TTC549 (cell line): ENCODE data around the gene ARID5B.

ENCODE experiments used
- FAIRE-seq: peaks from 2 replicates; lab custom pipeline; 2012; peaks lifted over from hg19 to GRCh38; lab: Jason Lieb, UNC

ARID5B gene

DNA sequence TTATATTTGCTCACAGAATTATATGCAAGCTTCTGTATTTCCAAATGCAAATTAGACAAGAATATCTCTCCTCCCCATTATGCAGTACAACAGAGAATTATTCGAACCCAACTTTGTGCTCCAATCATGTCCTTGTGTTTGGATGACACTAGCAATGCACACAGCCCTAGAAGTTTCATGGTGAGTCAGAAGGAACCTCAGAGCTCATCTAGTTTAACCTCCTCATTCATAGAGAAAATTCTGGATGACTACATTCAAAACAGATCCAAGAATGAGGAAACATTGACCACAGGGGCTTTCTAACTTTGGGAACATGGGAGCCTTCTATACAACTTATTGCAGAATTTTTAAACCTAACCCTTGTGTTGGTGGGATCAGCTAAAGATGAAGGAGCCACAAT lies 12.8 kb upstream of the ARID5B start:
- no peak for FAIRE-seq

DNA sequence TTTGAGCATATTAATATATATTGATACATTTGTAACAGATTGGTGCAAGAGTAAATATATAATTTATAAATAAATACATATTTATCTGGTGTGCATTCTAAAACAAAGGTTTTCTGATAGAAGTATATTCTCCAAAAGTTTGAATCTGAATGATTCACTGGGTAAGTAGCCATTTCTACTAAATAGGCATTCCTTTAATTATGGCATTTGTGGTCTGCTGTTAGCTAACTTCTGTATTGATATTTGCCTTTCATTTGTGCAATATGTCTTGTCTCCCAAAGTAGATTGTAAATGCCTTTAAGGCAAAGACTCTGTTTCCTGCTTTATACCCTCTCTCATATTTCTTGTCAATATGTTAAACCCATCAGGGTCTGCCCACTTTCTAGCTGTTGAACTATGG lies 11.1 kb upstream of the ARID5B start:
- no peak for FAIRE-seq

DNA sequence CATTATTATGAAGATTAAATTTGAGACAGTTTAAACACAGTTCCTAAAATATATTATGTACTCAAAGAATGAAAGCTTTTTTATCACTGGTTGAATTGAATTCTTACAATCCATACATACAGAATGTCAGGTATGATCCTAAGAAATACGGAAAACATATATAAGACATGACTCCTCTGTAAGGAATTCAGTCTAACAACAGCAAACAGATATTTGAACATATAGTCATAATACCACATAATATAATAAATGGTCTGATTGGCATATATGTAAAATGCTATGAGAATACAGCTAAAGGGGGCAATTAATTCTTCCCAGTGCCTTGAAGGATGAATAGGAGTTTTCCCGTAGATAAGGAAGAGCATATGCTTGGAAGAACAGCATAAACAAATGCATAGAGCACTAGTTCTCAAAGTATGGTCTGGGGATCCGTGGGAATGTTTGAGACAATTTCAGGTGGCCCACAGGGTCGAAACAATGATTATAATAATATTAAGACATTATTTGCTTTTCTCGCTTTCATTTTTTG lies 10.6 kb upstream of the ARID5B start:
- FAIRE-seq = no peak

DNA sequence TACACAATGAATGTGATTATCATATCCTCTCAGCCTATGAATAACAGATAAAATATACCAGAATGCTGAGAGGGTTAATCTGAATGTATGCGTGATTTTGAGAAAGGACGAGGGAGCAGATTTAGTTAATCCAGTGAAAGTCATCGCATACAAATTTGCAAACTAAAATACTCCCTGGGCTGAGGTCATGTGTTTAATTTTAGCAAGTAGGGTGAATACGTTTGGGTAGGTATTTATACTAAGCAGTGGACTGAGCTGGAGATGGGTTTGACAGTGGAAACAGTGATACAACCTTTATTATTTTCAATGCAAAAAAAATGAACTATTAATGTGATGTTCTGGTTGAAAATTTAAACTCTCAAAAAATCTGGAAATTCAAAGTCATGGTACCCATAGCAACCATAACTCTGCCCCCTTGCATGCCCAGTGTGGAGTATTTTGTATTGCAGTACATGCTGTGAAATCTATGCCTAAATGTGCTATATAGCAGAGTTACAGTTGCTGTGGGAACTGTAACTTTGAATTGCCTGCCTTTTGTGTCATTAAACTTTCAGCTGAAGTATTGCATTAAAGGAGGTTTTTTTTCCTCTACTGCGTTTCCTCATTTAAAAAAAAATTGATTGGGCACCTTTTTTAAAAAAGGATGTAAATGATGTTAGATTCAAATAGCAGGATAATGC lies 9.5 kb upstream of the ARID5B start:
- FAIRE-seq = no peak

DNA sequence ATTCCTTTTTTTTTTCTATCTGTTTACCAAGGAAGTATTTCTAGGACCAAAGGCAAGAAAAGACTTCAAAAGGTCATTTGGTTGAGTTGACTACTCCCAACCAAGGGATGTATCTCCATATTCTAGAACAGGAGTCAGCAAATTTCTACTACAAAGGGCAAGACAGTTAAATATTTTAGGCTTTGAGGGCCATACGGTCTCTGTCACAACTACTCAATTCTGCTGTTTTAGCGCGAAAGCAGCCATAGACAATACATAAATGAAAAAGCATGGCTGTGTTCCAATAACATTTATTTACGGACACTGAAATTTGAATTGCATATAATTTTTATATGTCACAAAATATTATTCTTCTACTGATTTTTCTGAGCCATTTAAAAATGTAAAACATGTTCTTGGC lies 8.5 kb upstream of the ARID5B start:
- FAIRE-seq = no peak

DNA sequence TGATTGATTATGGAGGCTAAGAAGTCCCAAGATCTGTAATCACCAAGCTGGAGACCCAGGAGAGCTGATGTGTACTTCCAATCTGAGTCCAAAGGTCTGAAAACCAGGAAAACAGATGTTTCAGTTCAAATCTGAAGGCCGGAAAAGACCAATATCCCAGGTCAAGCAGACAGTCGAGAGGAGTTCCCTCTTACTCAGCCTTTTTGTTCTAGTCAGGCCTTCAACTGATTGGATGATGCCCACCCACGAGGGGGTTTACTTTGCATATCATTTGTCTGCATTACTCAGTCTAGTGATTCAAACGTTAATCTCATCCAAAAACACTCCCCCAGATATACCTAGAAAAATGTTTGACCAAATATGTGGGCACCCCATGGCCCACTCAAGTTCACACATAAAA lies 7.4 kb upstream of the ARID5B start:
- no peak for FAIRE-seq

DNA sequence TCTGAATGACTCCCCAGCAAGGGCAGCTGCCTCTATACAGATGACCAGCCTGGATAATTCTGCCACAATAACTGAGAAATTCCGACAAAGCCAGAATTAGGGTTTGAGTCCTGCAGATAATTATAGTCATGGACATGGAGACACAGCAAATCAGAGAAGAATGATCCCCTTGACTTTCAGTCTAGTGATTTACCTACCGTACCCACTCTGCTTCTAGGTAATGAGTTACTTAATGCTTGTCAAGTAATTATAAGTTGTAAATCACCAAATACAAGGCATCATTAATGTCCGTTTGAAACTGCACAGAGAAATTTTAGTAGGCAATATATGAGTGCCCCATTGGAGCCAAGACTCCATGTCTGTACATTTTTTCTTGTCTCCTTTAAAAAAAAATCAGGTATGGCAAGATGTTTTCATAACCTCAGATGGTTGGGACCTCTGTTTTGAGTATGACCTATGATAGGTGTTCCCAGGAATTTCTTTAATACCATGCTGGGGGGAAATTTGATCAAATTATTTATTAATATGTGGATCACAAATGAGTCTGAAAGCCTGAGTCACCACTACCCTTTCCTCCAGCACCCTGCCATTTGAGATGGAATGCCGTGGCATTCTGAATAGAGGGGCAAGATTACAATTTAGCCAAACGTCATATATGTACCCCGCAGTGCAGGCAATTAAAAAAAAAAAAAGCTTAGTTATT lies 5.5 kb upstream of the ARID5B start:
- FAIRE-seq = no peak

DNA sequence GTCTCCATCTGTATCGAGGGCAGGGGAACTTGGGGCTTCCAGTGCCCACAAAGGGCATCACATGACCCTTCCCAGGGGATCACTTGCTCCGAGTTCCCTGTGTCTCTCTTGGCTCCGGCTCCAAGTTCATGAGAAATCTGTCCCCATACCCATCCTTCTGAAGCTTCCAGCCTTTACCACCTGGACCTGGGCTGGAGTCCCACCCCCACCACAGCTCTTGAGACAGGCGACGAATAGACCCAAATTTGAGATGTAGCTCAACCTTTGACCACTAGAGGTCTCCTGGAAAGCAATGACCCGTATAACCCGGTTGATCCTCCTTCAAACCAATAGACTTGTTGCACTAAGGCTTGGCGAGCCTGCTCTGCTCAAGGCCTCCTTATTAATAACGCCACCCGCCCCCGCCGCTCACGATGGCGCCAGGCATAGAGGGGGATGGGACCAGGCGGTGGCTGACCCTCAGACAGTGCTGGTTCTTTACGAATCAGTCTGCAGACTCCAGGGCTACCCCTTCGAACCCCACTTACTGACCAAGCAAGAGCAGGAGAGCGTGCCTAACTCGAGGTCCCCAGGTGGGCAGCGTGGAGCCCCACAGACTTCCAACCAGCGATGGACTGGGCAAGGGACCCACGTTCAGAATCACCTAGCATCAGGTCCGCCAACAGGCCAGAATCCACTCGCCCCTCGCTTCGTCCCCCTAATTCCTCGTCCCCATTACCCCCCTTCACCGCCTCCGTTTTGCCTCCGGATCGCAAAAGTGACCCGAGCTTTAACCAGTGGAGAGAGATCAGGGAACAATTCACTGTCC lies 4.4 kb upstream of the ARID5B start:
- no peak for FAIRE-seq

DNA sequence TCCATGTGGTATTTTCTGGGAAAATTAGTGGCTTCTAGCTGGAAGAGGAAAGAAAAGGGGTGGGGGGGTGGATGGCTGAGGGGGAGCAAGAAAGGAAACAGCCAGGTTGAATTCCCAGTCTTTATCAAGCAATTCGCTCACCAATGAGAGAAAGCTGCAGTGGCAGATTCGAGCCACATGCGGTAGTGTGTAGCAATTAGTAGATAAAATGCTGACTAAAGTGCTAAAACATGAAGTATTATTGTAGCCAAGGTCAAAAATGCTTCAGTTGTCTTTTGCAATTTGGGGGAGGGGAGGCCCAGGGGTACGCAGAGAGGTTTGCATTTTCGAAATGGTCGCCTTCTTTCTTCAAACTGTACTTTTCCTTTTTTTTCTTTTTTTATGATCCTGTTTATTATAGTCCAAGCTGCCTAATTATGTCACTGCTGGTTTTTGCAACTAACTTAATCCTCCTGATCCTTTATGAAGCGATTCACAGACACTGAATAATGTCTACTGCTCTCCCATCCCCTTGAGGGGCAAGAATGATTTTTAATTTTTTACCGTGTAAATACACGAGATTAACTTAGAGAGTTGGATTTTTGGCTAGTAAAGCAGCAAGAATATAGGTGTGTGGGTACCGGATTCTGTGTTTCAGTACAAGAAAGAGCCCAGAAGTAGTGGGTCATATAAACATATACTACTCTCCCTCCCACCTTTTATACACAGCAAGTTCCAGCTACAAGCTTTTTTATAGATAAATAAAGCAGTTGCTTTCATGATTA lies 3.6 kb upstream of the ARID5B start:
- no peak for FAIRE-seq

DNA sequence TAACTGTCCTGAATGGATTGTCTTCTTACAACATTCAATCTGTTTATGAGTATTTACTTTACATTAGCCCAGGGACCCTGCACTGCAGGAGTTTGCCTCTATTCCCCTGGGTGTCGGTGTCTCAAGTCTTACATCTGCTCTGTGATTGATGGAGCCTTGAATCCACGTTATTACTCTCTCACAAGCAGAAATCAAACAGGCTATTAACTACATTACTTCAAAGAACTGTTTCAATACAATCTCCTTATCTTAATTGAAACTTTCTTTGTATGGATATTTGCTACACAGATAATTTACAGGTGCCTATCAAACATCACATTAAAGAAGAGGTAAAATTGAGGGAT lies 3.1 kb upstream of the ARID5B start:
- FAIRE-seq = no peak

DNA sequence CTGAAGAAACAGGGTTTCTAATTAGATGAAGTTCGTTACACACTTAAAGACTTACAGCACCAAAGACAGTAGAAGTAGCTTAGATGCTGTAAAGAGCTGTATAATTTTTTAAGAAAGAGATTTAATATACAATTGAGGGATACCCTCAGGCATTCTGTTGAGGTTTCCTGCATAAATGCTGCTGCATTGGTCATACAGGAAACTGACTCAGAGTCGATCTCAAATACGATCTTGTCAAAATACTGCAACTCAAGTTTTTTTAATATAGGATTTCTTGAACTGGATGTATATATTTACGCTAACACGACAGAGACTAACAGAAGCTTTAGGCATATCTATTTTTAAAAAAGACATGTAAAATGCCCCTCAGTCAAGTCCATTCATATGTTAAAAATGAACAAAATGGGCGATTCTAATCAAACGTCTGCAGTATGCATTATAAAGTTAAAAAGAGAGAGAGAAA lies 2.4 kb upstream of the ARID5B start:
- FAIRE-seq = no peak

DNA sequence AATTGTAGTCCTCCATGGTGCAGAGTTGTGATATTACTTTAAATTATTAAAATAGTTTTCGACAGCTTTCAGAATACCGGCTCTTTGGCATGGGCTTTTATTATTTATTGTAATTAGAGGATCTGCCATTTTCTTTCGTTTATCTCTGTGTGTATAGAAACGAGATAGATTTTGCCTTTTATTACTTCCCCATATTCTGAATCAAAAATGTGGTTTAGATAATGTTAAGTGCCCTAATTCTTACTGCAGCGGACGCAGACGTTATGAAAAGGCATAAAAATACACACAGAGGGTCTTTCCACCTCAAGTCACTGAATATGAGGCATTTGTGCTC lies 1.9 kb upstream of the ARID5B start:
- no peak for FAIRE-seq

DNA sequence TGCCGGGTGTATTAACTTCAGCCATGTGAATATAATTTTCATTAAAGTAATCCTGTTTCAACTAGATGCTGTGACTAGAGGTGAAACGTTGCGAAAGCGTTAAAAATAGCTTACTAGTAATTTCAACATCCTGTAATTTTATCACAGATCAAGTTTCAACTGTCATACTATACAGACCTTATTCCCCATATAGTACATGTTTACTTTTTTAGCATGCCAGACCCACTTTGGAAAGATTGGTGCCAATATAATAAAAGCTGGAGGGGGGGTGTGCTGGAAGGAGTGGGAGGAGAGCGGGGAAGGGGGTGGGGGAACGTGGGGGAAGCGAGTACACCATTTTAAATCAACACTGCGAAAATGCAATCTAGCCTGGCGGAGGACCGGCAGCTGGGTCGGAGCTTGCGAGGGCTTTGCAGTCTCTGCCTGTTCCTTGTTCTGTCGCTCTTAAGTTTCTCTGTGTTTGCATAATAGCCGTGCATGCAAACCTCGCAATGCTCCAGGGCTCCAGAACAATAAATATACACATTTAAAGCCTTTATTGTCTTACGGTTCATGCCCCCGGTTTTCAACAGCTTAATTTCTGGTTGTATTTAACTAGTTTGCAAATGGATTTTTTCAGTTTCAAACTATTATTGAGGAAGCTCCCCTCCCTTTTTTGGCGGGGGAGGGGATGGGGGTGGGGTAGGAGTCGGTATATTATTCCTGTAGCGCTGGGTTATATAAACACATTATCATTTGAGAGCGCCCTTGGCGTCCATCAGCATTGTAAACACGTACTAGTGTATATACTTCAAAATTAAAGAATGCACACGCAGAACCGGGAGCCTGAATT lies 1.3 kb upstream of the ARID5B start:
- no peak for FAIRE-seq

DNA sequence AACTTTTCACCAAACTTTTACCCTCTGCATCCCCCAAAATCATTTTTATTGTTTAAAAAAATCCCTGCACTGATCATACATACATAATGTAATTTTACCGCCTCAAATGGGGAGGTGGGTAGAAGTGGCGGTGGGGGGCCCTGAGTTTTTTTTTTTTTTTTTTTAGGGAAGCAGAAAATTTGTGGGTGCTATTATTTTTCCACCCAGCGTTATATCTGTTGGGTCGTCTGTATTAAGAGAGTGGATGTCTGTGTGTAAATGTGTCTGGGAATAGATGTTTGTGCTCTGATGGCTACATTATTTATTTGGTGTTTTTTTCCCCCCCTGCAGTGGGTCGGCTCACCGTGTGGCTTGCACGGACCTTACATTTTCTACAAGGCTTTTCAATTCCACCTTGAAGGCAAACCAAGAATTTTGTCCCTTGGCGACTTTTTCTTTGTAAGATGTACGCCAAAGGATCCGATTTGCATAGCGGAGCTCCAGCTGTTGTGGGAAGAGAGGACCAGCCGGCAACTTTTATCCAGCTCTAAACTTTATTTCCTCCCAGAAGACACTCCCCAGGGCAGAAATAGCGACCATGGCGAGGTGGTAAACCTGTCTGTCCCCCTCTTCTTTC lies 438 bp downstream of the ARID5B start:
- no peak for FAIRE-seq

DNA sequence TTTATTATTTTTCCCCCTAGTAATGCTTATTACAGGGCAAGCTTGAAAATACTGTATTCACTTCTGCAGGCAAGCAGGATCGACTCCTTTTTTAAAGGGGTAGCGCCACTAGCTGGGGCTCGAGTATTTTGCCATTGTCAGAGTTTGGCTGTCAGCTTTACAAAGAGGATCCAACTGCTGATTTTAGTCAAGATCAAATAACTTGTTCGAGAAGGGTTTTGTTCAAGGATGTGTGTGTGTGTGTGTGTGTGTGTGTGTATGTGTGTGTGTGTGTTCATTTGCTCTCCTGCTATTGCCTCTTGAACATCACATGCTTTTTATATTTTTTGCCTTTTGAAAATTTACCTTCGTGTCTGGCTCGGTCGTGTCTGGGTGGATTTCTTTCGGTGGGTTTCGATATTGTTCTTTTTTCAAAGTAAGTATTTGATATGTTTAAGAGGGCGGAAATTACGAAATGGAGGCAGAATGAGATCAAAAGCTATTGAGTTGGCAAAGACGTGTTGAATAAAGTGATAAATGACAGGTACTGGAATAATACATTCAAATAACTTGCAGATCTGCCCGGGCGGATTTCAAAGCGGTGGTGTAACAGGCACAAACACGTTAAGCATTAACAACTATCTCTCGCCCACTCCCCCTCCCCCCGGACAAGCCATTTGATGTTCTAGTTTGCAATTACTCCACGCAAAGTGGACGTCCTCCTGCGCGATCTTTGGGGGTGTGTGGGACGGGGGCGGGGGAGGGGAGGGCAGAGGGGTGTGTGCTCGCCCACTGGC lies 1.1 kb downstream of the ARID5B start:
- FAIRE-seq = no peak

DNA sequence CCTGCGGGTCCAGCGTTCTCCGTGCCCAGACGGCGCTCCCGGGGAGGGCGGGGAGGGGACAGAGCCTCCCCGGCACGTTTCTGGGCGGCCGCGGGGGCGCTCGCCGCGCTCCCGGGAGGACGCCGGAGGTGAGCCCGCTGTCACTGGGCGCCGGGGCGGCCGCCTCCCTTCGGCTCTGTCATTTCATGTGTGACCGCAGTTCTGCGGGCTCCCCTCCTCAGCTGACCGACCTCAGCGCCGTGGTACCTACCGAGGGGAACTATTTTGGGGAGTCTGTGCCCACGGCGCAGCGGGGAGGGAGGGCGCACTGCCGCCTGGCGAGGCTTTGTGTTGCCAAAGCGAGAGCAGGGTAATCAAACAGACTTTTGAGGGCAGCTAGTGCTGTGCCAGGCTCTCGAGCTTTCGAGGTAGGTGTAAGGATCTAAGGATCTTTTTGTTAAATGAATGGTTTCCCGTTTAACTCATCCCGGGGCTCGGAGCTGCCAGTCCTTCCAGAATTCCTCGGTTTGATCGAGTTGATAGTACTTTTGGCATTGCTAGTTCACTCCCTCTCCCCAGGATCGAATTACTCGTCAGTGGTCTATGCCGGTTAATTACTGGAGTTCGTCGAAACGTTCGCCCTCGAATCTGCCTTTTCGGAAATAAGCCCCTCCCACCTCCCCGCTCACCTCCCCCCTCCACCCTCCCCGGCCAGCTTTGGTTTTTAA lies 1.9 kb downstream of the ARID5B start:
- no peak for FAIRE-seq

DNA sequence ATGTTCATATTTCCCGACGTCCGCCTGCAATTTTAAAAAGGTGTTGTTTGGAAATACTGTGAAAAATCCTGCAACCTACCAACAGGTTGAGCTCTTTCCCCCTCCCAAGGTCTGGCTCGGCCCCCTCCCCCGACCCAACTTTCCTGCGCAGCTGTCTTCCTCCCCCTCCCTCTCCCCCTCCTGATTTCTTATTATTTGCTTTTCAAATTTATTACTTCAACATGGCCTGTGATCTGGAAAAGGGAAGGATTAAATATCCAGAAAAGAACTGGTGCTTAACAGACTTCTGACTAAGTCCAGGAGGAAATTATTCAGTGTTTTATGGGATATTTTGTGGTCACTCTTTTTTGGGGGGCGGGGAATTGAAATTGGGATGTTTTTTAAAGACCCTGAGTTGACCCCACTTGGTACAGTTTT lies 2.4 kb downstream of the ARID5B start:
- FAIRE-seq = no peak

DNA sequence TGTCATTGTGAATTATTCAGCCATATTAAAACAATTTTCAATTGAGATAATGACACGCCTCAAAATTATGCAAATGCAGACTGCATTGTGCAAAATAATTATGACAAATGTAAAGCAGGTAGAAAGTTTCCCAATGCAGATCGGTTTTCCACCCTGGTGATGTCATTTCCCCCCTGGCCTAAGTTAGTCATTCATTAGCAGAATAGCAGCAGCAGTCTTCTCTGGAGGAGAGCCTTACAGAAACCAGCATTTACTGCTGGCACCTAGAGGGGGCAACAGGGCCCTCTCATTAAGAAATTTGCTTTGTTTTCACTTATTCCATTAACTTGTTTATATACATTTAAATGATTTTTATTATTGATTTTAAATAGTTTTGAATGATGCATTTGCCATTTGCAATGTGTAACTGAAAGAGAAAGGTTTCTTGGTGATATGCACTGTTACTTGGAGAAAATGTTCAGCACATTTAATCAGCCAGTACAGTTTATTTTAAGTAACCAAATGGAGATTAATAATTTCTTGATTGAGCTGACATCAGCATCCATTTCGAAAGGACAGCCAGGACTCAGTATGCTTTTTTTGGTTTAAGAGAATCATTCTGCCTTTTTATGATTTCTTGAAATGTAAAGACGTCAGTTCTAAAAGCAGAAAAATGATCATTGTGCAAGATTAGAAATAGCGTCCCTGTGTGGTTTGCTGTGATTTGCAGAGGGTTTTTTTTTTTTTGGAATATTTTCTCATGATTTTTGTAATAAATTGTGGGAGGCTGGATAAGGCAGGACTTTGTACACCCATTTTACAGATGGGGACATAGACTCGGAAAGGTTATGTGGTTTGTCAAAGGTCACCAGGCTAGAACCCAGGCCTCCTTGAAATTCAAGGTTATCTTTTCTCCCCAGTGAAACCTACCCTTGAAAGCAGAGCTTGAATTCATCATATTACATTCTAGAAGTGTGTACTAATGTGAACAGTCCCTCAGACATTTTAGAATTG lies 3.5 kb downstream of the ARID5B start:
- no peak for FAIRE-seq
